Fibroblast of mammary gland (primary cell): ENCODE results near the gene GRIK4.

ENCODE experiments used
- DNase-seq: peaks from one replicate; pipeline ENCODE4 v3.0.0-alpha.2; 2010; ENCODE audit warnings: low read depth
- H3K4me3 ChIP-seq: 2 replicates; pipeline ENCODE4 v1.5.1; 2011; ENCODE audit warnings: low read depth, mild to moderate bottlenecking, low read length, moderate library complexity; ENCODE audit not compliant: control insufficient read depth
- CTCF ChIP-seq: conservative IDR thresholded peaks from 2 replicates; pipeline ENCODE4 v1.5.1; 2011; ENCODE audit warnings: low read depth, low read length, inconsistent platforms; ENCODE audit not compliant: control insufficient read depth, insufficient read depth

GRIK4 gene

GRCh38 chr11:120715239-120715638 lies 203.7 kb downstream of the GRIK4 start:
- TF ChIP-seq CTCF: peak; percentile 62
- H3K4me3 ChIP-seq: no peak overlapping the region
- DNase-seq: peak; percentile 14

GRCh38 chr11:120717042-120717441 lies 205.5 kb downstream of the GRIK4 start:
- H3K4me3 ChIP-seq: no peak overlapping the region
- DNase-seq: no peak
- no peak for TF ChIP-seq CTCF

- no peak for DNase-seq
- H3K4me3 ChIP-seq: no peak overlapping the region
- TF ChIP-seq CTCF: no peak
These were observed 206.1 kb downstream of the GRIK4 start for GRCh38 chr11:120717623-120718022.

- H3K4me3 ChIP-seq: no peak overlapping the region
- no peak for DNase-seq
- TF ChIP-seq CTCF: no peak
These were observed 206.6 kb downstream of the GRIK4 start for GRCh38 chr11:120718171-120718570.

GRCh38 chr11:120719348-120719747 lies 207.8 kb downstream of the GRIK4 start:
- DNase-seq: peak; percentile 12
- no peak for TF ChIP-seq CTCF
- H3K4me3 ChIP-seq: no peak overlapping the region

GRCh38 chr11:120720760-120721159 lies 209.2 kb downstream of the GRIK4 start:
- no peak for TF ChIP-seq CTCF
- no peak overlapping the region for H3K4me3 ChIP-seq
- no peak for DNase-seq

- no peak overlapping the region for H3K4me3 ChIP-seq
- no peak for DNase-seq
- TF ChIP-seq CTCF: no peak
These were observed 211.0 kb downstream of the GRIK4 start for GRCh38 chr11:120722524-120722923.
